HUES48 (cell line): Measurements from ENCODE around the gene SMCHD1.
"Not testable (repeated sequence)": the region's sequence is repeated elsewhere in the genome, so short reads cannot be mapped to it uniquely, and the experiment has no call there.

ENCODE experiments used
- H3K27ac ChIP-seq: one replicate; pipeline ENCODE4 v1.7.0; 2013; ENCODE audit warnings: low read depth, low read length, inconsistent platforms
- H3K27me3 ChIP-seq: 2 replicates; pipeline ENCODE4 v1.6.1; 2013; ENCODE audit warnings: mild to moderate bottlenecking, low read length; ENCODE audit not compliant: control insufficient read depth, insufficient read depth
- H3K36me3 ChIP-seq: 2 replicates; pipeline ENCODE4 v1.6.1; 2013; ENCODE audit warnings: low read length; ENCODE audit not compliant: control insufficient read depth, insufficient read depth
- H3K4me1 ChIP-seq: 2 replicates; pipeline ENCODE4 v1.6.1; 2013; ENCODE audit warnings: mild to moderate bottlenecking, low read length; ENCODE audit not compliant: control insufficient read depth, insufficient read depth
- H3K4me3 ChIP-seq: 2 replicates; pipeline ENCODE4 v1.5.1; 2013; ENCODE audit warnings: mild to moderate bottlenecking, low read depth, low read length
- H3K9ac ChIP-seq: 2 replicates; pipeline ENCODE4 v1.6.1; 2013; ENCODE audit warnings: mild to moderate bottlenecking, low read depth, low read length, moderate library complexity
- H3K9me3 ChIP-seq: 2 replicates; pipeline ENCODE4 v1.6.1; 2013; ENCODE audit warnings: low read length; ENCODE audit not compliant: control insufficient read depth, insufficient read depth

SMCHD1 gene

DNA sequence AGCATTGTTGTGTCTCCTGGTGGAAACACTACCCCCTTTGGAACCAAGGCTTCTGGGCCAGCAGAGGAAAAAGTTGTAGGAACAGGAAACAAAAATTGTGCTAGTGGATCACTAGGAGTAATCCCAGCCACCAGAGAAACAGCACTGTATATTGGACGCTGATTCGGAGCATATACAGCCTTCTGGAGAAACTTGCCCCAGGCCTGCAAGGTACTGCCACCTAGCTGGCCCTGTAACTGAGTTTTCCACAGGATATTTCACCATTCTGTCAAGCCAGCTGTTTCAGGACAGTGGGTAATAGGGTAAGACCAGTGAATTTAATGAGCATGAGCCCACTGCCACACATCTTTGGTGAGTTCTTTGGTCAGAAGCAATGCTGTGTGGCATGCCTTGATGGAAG lies 166.2 kb downstream of the SMCHD1 start:
- no peak overlapping the region for H3K27ac ChIP-seq
- H3K4me3 ChIP-seq = no peak overlapping the region
- H3K9ac ChIP-seq = no peak overlapping the region
- no peaks in the 10 kb centered on the region for H3K27me3 ChIP-seq
- no peaks in the 10 kb centered on the region for H3K36me3 ChIP-seq
- no peaks in the 10 kb centered on the region for H3K9me3 ChIP-seq
- H3K4me1 ChIP-seq = peaks cover 4% of the 10 kb centered on the region; the same call in 1 of the 2 replicates

DNA sequence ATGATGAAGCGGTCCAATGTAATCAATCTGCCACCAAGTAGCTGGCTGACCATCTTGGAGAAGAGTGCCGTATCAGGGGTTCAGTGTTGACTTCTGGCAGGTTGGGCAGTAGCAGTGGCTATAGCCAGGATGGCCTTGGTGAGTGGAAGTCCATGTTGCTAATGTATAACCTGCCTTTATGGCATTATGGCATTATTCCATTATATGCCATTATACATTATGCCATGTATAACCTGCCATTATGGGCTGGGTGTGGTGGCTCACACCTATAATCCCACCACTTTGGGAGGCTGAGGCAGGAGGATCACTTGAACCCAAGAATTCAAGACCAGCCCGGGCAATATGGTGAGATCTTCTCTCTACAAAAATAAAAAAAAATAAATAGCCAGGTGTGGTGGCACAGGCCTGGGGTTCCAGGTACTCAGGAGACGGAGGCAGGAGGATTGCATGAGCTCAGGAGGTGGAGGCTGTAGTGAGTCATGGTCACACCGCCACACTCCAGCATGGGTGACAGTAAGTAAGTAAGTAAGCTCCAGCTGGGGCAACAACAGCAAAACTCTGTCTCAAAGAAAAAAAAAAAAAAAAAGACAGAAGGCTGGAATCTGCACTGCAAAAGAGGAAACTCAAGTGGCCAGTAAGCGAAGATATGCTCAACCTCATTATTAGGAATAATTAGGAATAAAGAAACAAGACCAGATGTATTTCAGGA lies 166.8 kb downstream of the SMCHD1 start:
- H3K4me3 ChIP-seq = no peak overlapping the region
- no peaks in the 10 kb centered on the region for H3K27me3 ChIP-seq
- no peaks in the 10 kb centered on the region for H3K4me1 ChIP-seq
- no peak overlapping the region for H3K9ac ChIP-seq
- no peaks in the 10 kb centered on the region for H3K9me3 ChIP-seq
- no peaks in the 10 kb centered on the region for H3K36me3 ChIP-seq
- H3K27ac ChIP-seq = no peak overlapping the region

DNA sequence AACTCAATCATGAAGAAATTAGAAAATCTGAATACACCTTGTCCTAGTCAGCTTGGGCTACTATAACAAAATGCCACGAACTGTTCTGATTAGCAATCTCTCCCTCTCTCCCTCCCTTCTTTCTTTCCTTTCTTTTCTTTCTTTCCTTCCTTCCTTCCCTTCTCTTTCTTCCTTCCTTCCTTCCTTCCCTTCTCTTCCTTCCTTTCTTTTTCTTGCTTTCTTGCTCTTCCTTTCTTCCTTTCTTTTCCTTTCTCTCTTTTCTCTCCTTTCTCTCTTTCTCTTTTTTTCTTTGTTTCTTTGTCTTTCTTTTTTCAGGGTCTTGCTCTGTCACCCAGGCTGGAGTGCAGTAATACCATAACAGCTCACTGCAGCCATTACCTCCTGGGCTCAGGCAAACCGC lies 167.7 kb downstream of the SMCHD1 start:
- no peak overlapping the region for H3K27ac ChIP-seq
- H3K36me3 ChIP-seq = no peaks in the 10 kb centered on the region
- no peak overlapping the region for H3K4me3 ChIP-seq
- no peaks in the 10 kb centered on the region for H3K9me3 ChIP-seq
- H3K4me1 ChIP-seq = no peaks in the 10 kb centered on the region
- H3K27me3 ChIP-seq = no peaks in the 10 kb centered on the region
- no peak overlapping the region for H3K9ac ChIP-seq

DNA sequence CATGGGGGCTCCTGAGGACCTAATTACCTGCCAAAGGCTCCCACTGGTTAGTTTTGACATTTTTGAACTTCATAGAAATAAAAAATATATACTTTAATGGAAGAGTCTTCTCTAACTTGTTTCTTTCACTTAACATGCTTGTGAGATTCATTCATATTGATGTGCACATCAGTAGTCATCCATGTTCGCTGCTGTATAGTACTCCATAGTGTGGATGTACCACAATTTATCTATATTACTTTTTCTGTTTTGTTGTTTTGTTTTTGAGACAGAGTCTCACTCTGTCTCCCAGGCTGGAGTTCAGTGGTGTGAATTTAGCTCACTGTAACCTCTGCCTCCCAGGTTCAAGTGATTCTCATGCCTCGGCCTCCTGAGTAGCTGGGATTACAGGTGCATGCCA lies 168.4 kb downstream of the SMCHD1 start:
- Histone ChIP-seq H3K4me1 (no peaks in the 10 kb centered on the region), H3K27ac (no peak overlapping the region), H3K4me3 (no peak overlapping the region), H3K36me3 (no peaks in the 10 kb centered on the region), H3K9me3 (no peaks in the 10 kb centered on the region), H3K9ac (no peak overlapping the region), H3K27me3 (no peaks in the 10 kb centered on the region)

DNA sequence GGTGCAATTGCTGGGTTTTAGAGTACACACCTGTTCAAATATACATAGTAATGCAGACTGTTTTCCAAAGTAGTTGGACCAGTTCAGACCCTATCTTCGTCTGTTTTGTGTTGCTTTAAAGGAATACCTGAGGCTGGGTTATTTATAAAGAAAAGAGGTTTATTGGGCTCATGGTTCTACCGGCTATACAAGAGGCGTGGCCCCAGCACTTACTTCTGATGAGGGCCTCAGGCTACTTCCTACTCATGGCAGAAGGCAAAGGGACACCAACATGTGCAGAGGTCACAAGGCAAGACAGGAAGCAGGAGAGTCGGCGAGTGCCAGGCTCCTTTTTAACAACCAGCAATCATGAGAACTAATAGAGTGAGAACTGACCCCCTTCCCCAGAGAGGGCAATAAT lies 169.3 kb downstream of the SMCHD1 start:
- H3K4me1 ChIP-seq = no peaks in the 10 kb centered on the region

DNA sequence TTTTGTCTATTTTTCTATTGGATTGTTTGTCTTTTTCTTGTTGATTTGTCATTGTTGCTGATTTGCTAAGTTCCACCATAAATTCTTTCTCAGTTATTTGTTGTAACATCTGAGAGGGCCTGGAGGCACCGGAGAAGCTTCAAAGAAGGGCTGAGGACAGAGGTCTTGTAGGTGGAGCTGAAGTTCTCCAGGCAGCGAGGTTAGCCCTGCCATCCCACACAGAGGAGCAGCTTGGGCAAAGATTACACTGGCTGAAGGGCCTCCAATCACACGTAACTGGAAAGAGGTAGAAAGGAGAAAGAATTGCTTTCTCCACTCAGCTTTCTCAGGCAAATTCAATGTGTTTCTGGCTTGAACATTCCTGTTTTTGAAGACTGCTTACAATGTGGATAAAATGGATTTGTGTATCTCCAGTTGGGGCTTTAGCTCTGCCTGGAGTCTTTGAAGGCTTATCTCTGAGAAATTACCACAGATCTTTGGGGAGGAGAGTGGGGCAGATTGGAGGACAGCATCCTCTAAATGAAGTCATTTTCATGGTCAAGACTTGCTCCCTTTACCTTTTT lies 170.2 kb downstream of the SMCHD1 start:
- no peaks in the 10 kb centered on the region for H3K27me3 ChIP-seq
- H3K36me3 ChIP-seq = no peaks in the 10 kb centered on the region
- no peak overlapping the region for H3K27ac ChIP-seq
- H3K9me3 ChIP-seq = no peaks in the 10 kb centered on the region
- H3K9ac ChIP-seq = no peak overlapping the region
- no peak overlapping the region for H3K4me3 ChIP-seq
- no peaks in the 10 kb centered on the region for H3K4me1 ChIP-seq

More for the DNA sequence above, 169.3 kb downstream of the SMCHD1 start:
- no peak overlapping the region for H3K4me3 ChIP-seq
- H3K27me3 ChIP-seq = no peaks in the 10 kb centered on the region
- no peaks in the 10 kb centered on the region for H3K9me3 ChIP-seq
- H3K9ac ChIP-seq = no peak overlapping the region
- no peak overlapping the region for H3K27ac ChIP-seq
- no peaks in the 10 kb centered on the region for H3K36me3 ChIP-seq

DNA sequence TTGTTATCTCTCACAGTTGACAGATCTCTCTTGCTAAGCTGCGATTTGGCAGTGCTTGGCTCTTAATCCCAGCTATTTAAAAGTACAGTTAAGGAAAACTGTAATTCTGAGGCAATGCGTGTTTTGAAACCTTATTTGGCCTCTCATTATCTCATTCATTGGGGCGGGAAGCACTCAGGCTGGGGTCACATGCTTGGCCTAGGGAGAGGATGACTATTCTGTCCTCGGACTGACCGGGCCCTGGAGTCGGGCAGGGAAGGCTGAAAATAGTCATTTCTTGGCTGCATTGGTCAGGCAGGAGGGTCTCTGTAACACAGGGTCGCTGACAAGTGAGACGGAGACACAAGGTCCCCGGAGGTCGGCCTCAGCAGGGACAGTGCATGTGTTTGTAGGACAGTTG lies 171.1 kb downstream of the SMCHD1 start:
- Histone ChIP-seq H3K9ac (no peak overlapping the region), H3K9me3 (no peaks in the 10 kb centered on the region), H3K36me3 (no peaks in the 10 kb centered on the region), H3K4me1 (no peaks in the 10 kb centered on the region), H3K4me3 (no peak overlapping the region), H3K27ac (no peak overlapping the region), H3K27me3 (no peaks in the 10 kb centered on the region)

DNA sequence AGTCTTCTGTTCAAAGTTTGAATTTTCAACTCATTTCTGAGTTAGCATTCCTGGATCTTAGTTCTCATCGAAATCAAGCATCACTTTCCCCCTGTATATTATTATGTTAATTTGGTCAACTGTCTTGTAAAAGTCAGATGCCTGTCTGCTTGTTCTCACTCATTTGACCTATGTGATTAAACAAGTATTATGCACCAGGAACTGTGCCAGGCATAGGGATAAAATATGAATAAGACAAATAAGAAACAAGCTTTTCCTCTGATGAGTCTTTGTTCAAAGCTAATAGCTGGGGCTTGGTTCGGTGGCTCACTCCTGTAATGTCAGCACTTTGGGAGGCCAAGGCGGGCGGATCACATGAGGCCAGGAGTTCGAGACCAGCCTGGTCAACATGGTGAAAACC lies 171.5 kb downstream of the SMCHD1 start:
- no peaks in the 10 kb centered on the region for H3K27me3 ChIP-seq
- no peak overlapping the region for H3K27ac ChIP-seq
- no peak overlapping the region for H3K9ac ChIP-seq
- no peaks in the 10 kb centered on the region for H3K4me1 ChIP-seq
- no peaks in the 10 kb centered on the region for H3K9me3 ChIP-seq
- no peaks in the 10 kb centered on the region for H3K36me3 ChIP-seq
- no peak overlapping the region for H3K4me3 ChIP-seq

DNA sequence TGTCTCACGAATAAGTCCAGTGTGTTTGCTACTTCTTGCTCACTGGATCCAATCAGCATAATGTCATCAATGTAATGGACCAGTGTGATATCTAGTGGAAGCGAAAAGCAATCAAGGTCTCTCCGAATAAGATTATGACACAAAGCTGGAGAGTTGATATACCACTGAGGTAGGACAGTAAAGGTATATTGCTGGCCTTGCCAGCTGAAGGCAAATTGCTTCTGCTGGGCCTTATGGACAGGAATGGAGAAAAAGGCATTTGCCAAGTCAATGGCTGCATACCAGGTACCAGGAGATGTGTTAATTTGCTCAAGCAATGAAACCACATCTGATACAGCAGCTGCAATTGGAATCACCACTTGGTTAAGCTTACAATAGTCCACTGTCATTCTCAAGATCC lies 180.6 kb downstream of the SMCHD1 start:
- not testable (repeated sequence) for H3K4me1 ChIP-seq, H3K9me3 ChIP-seq, H3K27me3 ChIP-seq, H3K9ac ChIP-seq, H3K36me3 ChIP-seq, H3K4me3 ChIP-seq, H3K27ac ChIP-seq

DNA sequence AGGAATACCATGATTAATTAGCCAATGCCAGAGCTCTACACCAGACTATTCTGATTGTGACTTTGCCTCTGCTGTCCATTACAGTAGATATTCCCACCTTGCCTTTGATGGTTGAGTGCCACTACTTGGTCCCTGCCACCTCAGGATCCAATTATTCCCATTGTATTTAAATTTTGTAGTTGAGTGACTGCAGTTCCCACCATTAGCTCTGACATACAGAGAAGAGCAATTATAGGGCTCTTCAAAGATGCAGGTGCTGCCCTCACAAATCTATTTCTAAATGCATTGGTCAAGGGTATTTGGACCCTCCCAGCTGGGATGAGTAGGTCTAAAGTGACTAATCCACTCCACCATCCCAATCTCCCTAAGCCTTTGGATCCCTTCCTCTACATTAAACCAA lies 181.8 kb downstream of the SMCHD1 start:
- not testable (repeated sequence) for H3K36me3 ChIP-seq, H3K9ac ChIP-seq, H3K4me1 ChIP-seq, H3K27ac ChIP-seq, H3K4me3 ChIP-seq, H3K27me3 ChIP-seq, H3K9me3 ChIP-seq

DNA sequence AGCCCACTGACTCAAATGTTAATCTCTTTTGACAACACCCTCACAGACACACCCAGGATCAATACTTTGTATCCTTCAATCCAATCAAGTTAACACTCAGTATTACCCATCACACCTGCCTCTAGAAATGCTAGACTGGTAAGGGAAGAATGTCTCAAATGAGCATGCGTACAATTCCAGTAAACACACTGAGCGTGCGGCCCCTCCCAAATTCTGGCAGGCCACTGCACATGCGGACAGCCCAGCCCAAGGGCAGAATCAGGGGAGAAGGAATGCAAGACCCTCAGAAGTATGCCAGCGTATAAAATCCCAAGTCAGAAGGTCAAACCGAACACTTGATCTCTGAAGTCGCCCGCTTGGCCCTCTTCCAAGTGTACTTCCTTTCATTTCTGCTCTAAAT lies 183.7 kb downstream of the SMCHD1 start:
- Histone ChIP-seq H3K27ac (no peak overlapping the region), H3K9ac (no peak overlapping the region), H3K4me1 (no peaks in the 10 kb centered on the region), H3K9me3 (no peaks in the 10 kb centered on the region), H3K4me3 (no peak overlapping the region), H3K36me3 (no peaks in the 10 kb centered on the region), H3K27me3 (peaks cover 18% of the 10 kb centered on the region)
